ENCODE measurements around the gene HEPH.
"Not testable (repeated sequence)": the region's sequence is repeated elsewhere in the genome, so short reads cannot be mapped to it uniquely, and the experiment has no call there.

The HEPH gene

DNA sequence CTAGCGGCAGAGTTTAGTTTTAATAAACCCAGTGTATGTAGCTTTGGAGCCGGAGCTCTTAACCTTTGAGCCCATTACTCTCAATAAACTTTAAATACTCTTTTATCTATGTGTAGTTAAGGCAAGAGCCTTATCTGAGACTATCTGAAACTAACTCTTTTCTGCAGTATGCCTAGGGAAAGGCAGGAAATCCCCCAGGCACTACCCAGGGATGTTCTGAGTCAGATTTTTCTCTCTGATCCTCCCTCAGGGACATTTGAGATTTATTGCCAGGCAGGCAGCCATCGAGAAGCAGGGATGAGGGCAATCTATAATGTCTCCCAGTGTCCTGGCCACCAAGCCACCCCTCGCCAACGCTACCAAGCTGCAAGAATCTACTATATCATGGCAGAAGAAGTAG lies 39.1 kb downstream of the HEPH start:
- DNase-seq (ENCODE audit: low spot score) = no peak

DNA sequence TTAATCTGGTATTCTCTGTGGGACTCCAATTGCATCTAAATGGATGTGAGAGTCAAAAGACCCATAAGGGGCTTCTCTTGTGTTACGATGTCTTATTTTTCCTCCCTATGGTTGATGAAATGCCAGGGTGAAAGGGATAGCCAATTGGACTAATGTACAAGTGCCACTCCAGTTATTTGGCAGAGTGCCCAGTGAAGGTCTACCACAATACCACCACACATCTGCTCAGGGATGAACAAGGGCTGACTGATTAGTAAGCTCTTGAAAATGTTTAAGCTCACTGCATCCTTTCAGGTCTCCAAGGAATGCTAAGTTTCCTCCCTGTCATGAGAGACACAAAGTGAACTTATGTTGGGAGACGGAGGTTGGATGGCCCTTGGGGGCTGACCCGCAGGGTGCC lies 57.8 kb downstream of the HEPH start:
- DNase-seq (ENCODE audit: low spot score) = no peak

DNA sequence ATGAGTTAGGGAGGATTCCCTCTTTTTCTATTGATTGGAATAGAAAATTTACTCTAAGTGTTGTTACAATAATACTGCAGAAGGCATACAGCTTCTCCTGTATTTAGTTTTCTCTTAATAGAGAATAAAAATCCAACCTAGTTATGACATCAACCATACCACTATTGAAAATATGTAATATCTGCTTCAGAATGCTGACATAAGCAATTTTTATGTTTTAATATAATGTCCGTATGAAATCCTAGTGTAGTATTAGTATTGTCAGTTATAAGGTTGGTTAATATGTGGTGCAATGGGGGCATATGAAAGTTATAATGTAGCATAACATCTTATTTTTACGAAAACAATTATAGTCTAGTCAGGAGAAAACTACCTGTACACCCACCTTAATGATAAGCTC lies 68.2 kb downstream of the HEPH start:
- DNase-seq (ENCODE audit: low spot score) = no peak

DNA sequence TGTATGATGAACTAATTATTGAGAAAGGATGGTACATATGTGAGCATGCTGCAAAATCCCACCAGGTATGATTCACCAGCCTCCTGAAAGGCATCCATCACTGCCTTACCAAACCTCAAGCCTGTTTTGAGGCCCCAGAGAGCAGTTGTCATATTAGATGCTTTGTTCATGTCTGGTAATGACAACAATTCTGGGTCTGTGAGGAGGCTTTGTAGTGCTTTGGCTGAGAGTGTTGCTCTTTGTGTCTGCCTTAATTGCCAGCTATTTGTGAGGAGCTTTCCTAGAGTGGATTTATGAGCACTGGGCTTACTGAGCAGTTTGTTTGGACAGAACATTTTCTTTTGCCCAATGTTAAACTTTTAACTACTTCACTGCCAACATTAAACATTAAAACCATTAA lies 69.2 kb downstream of the HEPH start:
- DNase-seq (ENCODE audit: low spot score) = no peak

DNA sequence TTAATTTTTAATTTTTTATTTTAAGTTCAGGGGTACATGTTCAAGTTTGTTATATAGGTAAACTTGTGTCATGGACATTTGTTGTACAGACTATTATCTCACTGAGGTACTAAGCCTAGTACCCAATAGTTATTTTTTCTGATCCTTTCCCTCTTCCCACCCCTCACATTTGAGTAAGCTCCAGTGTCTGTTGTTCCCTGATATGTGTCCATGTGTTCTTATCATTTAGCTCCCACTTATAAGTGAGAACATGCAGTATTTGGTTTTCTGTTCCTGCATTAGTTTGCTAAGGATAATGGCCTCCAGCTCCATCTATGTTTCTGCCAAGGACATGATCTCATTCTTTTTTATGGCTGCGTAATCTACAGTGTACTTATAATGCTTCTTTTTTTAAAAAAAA lies 69.9 kb downstream of the HEPH start:
- DNase-seq (ENCODE audit: low spot score) = not testable (repeated sequence)

DNA sequence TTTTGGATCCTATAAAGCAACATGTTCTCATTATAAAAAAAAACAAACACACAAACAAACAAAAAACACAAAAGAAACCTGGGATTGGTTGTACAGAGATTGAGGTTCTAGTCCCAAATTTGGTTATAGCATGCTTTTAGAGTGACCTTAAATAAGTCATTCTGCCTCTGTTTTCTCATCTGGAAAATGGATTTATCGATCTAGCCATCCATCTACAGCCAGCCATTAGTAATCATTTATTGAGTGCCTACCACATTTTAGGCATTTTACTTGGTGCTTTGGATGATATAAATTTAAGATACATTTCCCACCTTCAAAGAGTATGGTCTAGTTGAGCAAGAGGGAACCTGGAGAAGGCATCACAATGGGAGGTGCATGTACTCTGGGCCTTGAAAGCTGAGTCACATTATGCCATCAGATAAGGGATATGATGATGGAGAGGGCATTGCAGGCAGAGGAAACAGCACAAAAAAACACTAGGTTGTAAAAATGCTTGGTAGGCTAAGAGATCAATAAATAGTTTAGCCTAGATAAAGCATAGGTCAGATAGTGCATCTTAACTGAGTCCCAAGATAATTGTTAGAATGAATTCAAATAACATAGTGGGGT lies 91.4 kb downstream of the HEPH start:
- no peak for DNase-seq (ENCODE audit: low spot score)

DNA sequence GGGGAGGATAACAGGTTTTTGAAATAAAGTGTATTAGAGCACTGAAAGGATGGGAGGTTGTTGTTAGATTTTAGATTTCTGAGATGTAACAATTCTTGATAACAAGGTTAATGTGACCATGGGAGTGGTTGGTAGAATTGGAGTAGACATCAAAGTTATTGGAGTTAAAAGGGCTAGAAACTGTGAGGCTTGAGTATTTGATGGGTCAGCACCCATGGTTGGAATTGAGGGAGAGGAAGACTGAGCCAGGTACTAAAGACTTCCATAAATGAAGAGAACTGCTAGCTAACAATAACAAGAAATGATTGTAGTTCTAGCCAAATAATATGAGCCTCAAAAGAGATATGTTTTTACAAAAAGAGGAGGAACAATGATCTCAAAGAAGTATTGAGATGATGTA lies 98.8 kb downstream of the HEPH start:
- no peak for DNase-seq (ENCODE audit: low spot score)

All from cerebellar cortex (tissue), 1 donor.